Osteocyte (in vitro differentiated cells): ENCODE data around the gene TMEM208. TPM values are rescaled to one million over a fixed set of nuclear protein-coding genes. Genes with fewer than 3 reads are reported as not detected.

Experiments
- DNase-seq: peaks from one replicate; pipeline ENCODE4 v3.0.0; 2021; ENCODE audit warnings: mixed read lengths; ENCODE audit not compliant: unreplicated experiment; ENCODE audit errors: extremely low spot score
- H3K27ac Mint-ChIP-seq: one replicate; pipeline ENCODE4 v1.8.0; 2021; ENCODE audit warnings: mild to moderate bottlenecking, mixed read lengths; ENCODE audit not compliant: unreplicated experiment
- H3K27me3 Mint-ChIP-seq: one replicate; pipeline ENCODE4 v1.8.0; 2021; ENCODE audit warnings: mixed read lengths; ENCODE audit not compliant: unreplicated experiment
- H3K36me3 Mint-ChIP-seq: one replicate; pipeline ENCODE4 v1.8.0; 2021; ENCODE audit warnings: mixed read lengths; ENCODE audit not compliant: unreplicated experiment
- H3K4me1 Mint-ChIP-seq: one replicate; pipeline ENCODE4 v1.8.0; 2021; ENCODE audit warnings: mixed read lengths; ENCODE audit not compliant: unreplicated experiment
- H3K4me3 Mint-ChIP-seq: one replicate; pipeline ENCODE4 v1.8.0; 2021; ENCODE audit warnings: mild to moderate bottlenecking, moderate library complexity, mixed read lengths; ENCODE audit not compliant: unreplicated experiment
- H3K9me3 Mint-ChIP-seq: one replicate; pipeline ENCODE4 v1.8.0; 2021; ENCODE audit warnings: mixed read lengths; ENCODE audit not compliant: unreplicated experiment
- CTCF ChIP-seq: fragments of 200-600 bp; sonication (generic); IDR thresholded peaks from 2 replicates; pipeline ENCODE4 v1.5.0; 2021; ENCODE audit warnings: antibody characterized with exemption, mild to moderate bottlenecking, moderate library complexity
- long read RNA-seq: library from polyadenylated mRNA; unstranded; transcript quantifications from one replicate; pipeline ENCODE4 v2.0.0, GENCODE V29; 2021
- total RNA-seq: library from RNA; stranded (reverse); gene quantifications from 2 replicates; pipeline ENCODE4 v1.2.1, GENCODE V29; 2021

The TMEM208 gene
- total RNA-seq = 41.0 and 44.5 TPM in 2 replicates
- long read RNA-seq, transcript TMEM208-201 (6 exons, 793 nt) = major isoform, 24 of 28 reads
- long read RNA-seq, partial matches to known transcripts = 0 of 28 reads
- long read RNA-seq, other reads (novel, unspliced or antisense) = 0 of 28 reads

GRCh38 chr16:67226804-67227566, at the start of gene TMEM208:
TMEM208 (plus strand) TSS chr16:67227130; CDS start chr16:67227219, 89 bp downstream.
- Mint-ChIP-seq H3K36me3 (peaks cover 20% of the 10 kb centered on the region), H3K4me3 (peak within 1 kb of the TSS; percentile 100), H3K4me1 (peaks cover 31% of the 10 kb centered on the region), H3K27me3 (no peaks in the 10 kb centered on the region), H3K27ac (peak within 1 kb of the TSS; percentile 99), H3K9me3 (no peaks in the 10 kb centered on the region)
- peak; percentile 99 for DNase-seq
- TF ChIP-seq CTCF = no peak

- no peak for DNase-seq
- Mint-ChIP-seq H3K27ac (no peak overlapping the region), H3K4me1 (peaks cover 15% of the 10 kb centered on the region), H3K9me3 (no peaks in the 10 kb centered on the region), H3K36me3 (no peaks in the 10 kb centered on the region), H3K4me3 (no peak overlapping the region), H3K27me3 (no peaks in the 10 kb centered on the region)
- no peak for TF ChIP-seq CTCF
Measured at GRCh38 chr16:67177743-67178699, 48.9 kb upstream of the TMEM208 start.

GRCh38 chr16:67179421-67180080, 47.4 kb upstream of the TMEM208 start:
- H3K27me3 Mint-ChIP-seq = no peaks in the 10 kb centered on the region
- no peak for DNase-seq
- no peak for TF ChIP-seq CTCF
- no peak overlapping the region for H3K4me3 Mint-ChIP-seq
- H3K36me3 Mint-ChIP-seq = no peaks in the 10 kb centered on the region
- no peaks in the 10 kb centered on the region for H3K9me3 Mint-ChIP-seq
- peaks cover 6% of the 10 kb centered on the region for H3K4me1 Mint-ChIP-seq
- H3K27ac Mint-ChIP-seq = no peak overlapping the region

- Mint-ChIP-seq H3K27me3 (no peaks in the 10 kb centered on the region), H3K27ac (no peak overlapping the region), H3K9me3 (no peaks in the 10 kb centered on the region), H3K4me1 (peaks cover 10% of the 10 kb centered on the region), H3K4me3 (no peak overlapping the region), H3K36me3 (no peaks in the 10 kb centered on the region)
- DNase-seq = no peak
- TF ChIP-seq CTCF = no peak
Measured at GRCh38 chr16:67180166-67180565, 46.8 kb upstream of the TMEM208 start.
